H1 (cell line): ENCODE data around the gene GKAP1. TPM values are rescaled to one million over a fixed set of nuclear protein-coding genes. Genes with fewer than 3 reads are reported as not detected.

ENCODE experiments used
- CTCF ChIA-PET: fragments of 300-600 bp; sonication (Branson Sonifier 250); formaldehyde crosslinking; loops from one replicate; lab custom pipeline; 2021; ENCODE audit not compliant: partially characterized antibody; lab: Charles Lee
- POLR2A ChIA-PET: fragments of 300-600 bp; sonication (Branson Sonifier 250); formaldehyde crosslinking; loops from one replicate; lab custom pipeline; 2021; ENCODE audit warnings: inconsistent platforms; ENCODE audit not compliant: partially characterized antibody; lab: Charles Lee
- DNase-seq, 2 experiments: peaks; one replicate each; pipeline versions ENCODE4 v3.0.0 to v3.0.0-alpha.2; 2010 to 2022; ENCODE audit warnings: low spot score in 2 of 2, low read depth in 1 of 2, mixed read lengths in 1 of 2
- FAIRE-seq: peaks from 2 replicates; lab custom pipeline; 2011; peaks lifted over from hg19 to GRCh38; lab: Jason Lieb, UNC
- H2AFZ ChIP-seq: 2 replicates; pipeline ENCODE4 v1.8.1; 2012; ENCODE audit warnings: low read length, inconsistent platforms
- H2AK5ac ChIP-seq: 2 replicates; pipeline ENCODE4 v1.6.1; 2013; ENCODE audit warnings: low read depth, low read length
- H2BK120ac ChIP-seq: replicated peaks from 2 replicates; pipeline ENCODE3; 2013; ENCODE audit warnings: low read depth, low read length, inconsistent platforms
- H2BK12ac ChIP-seq: 2 replicates; pipeline ENCODE4 v1.6.1; 2013; ENCODE audit warnings: low read depth, low read length
- H2BK15ac ChIP-seq: 2 replicates; pipeline ENCODE4 v1.6.1; 2013; ENCODE audit warnings: low read length
- H2BK20ac ChIP-seq: 2 replicates; pipeline ENCODE4 v1.6.1; 2013; ENCODE audit warnings: low read length
- H2BK5ac ChIP-seq: 2 replicates; pipeline ENCODE4 v1.6.1; 2013; ENCODE audit warnings: low read depth, low read length
- H3K14ac ChIP-seq: 2 replicates; pipeline ENCODE4 v1.6.1; 2013; ENCODE audit warnings: inconsistent platforms; ENCODE audit not compliant: insufficient read length
- H3K18ac ChIP-seq: 2 replicates; pipeline ENCODE4 v1.6.1; 2013; ENCODE audit warnings: low read length; ENCODE audit errors: extremely low read depth
- H3K23ac ChIP-seq: 2 replicates; pipeline ENCODE4 v1.6.1; 2013; ENCODE audit warnings: inconsistent platforms; ENCODE audit not compliant: insufficient read length
- H3K23me2 ChIP-seq: 2 replicates; pipeline ENCODE4 v1.6.1; 2013; ENCODE audit warnings: low read depth, low read length
- H3K27ac ChIP-seq: 2 replicates; pipeline ENCODE4 v1.6.1; 2011; ENCODE audit warnings: low read depth, low read length, inconsistent platforms
- H3K27me3 ChIP-seq, 4 experiments: replicated peaks in 1 of 4; 1 replicate in 1 of 4; 2 replicates in 3 of 4; pipeline versions ENCODE4 v1.6.1 to v1.8.1; 2011 to 2013; ENCODE audit warnings: low read length in 3 of 4, mild to moderate bottlenecking in 3 of 4, inconsistent platforms in 2 of 4, mixed read lengths in 2 of 4, moderate library complexity in 1 of 4; ENCODE audit not compliant: control insufficient read depth in 3 of 4, insufficient read depth in 3 of 4; ENCODE audit errors: extremely low read depth in 1 of 4
- H3K36me3 ChIP-seq, 4 experiments: 2 replicates each; pipeline versions ENCODE4 v1.6.1 to v1.8.1; 2011 to 2013; ENCODE audit warnings: mild to moderate bottlenecking in 4 of 4, low read length in 3 of 4, moderate library complexity in 2 of 4, control low read depth in 1 of 4, inconsistent platforms in 1 of 4; ENCODE audit not compliant: insufficient read depth in 4 of 4, control insufficient read depth in 2 of 4
- H3K4ac ChIP-seq: replicated peaks from 2 replicates; pipeline ENCODE3; 2013; ENCODE audit warnings: low read length, low read depth, mixed read lengths, inconsistent platforms; ENCODE audit not compliant: insufficient read length
- H3K4me1 ChIP-seq, 4 experiments: replicated peaks in 1 of 4; 1 replicate in 1 of 4; 2 replicates in 3 of 4; pipeline versions ENCODE4 v1.6.1 to v1.8.1; 2011 to 2013; ENCODE audit warnings: low read length in 3 of 4, inconsistent platforms in 2 of 4, mixed read lengths in 1 of 4; ENCODE audit not compliant: insufficient read depth in 4 of 4, control insufficient read depth in 3 of 4
- H3K4me2 ChIP-seq, 2 experiments: 2 replicates each; pipeline versions ENCODE4 v1.6.1 to v1.8.1; 2011 to 2013; ENCODE audit warnings: low read depth in 2 of 2, low read length in 2 of 2, control low read depth in 1 of 2, inconsistent platforms in 1 of 2, mild to moderate bottlenecking in 1 of 2; ENCODE audit not compliant: insufficient read depth in 1 of 2
- H3K4me3 ChIP-seq, 4 experiments: fragments of 200-600, 300-600 bp in 1 of 4; sonication (generic), shearing (Covaris generic), sonication (Bioruptor Twin) in 1 of 4; 2 replicates each; pipeline versions ENCODE4 v1.5.1 to v1.8.1; 2011 to 2016; ENCODE audit warnings: low read length in 4 of 4, low read depth in 3 of 4, control low read depth in 2 of 4, inconsistent platforms in 2 of 4, mild to moderate bottlenecking in 2 of 4, mixed read lengths in 1 of 4, moderate library complexity in 1 of 4; ENCODE audit not compliant: insufficient read depth in 2 of 4; ENCODE audit errors: extremely low read depth in 1 of 4
- H3K56ac ChIP-seq: replicated peaks from 2 replicates; pipeline ENCODE3; 2013; ENCODE audit warnings: low read depth, mild to moderate bottlenecking, mixed read lengths, low read length, inconsistent platforms; ENCODE audit not compliant: insufficient read length
- H3K79me1 ChIP-seq: 2 replicates; pipeline ENCODE4 v1.6.1; 2013; ENCODE audit warnings: low read depth, low read length, control low read depth
- H3K79me2 ChIP-seq, 2 experiments: 2 replicates each; pipeline versions ENCODE4 v1.6.1 to v1.8.1; 2012 to 2013; ENCODE audit warnings: low read length in 2 of 2, mild to moderate bottlenecking in 2 of 2, inconsistent platforms in 1 of 2; ENCODE audit not compliant: insufficient read depth in 2 of 2, control insufficient read depth in 1 of 2
- H3K9ac ChIP-seq, 4 experiments: replicated peaks in 1 of 4; 1 replicate in 1 of 4; 2 replicates in 3 of 4; pipeline versions ENCODE4 v1.6.1 to v1.8.1; 2011 to 2013; ENCODE audit warnings: low read depth in 3 of 4, low read length in 3 of 4, control low read depth in 2 of 4, mild to moderate bottlenecking in 2 of 4, moderate library complexity in 2 of 4, inconsistent platforms in 1 of 4; ENCODE audit errors: extremely low read depth in 1 of 4
- H3K9me3 ChIP-seq, 2 experiments: 2 replicates each; pipeline versions ENCODE4 v1.6.1 to v1.8.1; 2012 to 2013; ENCODE audit warnings: mild to moderate bottlenecking in 2 of 2, moderate library complexity in 2 of 2, control low read depth in 1 of 2, inconsistent platforms in 1 of 2, low read depth in 1 of 2, low read length in 1 of 2, mixed read lengths in 1 of 2; ENCODE audit not compliant: insufficient read depth in 2 of 2
- H4K20me1 ChIP-seq, 2 experiments: replicated peaks in 1 of 2; 2 replicates each; pipeline versions ENCODE3 to v1.8.1; 2011 to 2013; ENCODE audit warnings: inconsistent platforms in 2 of 2, low read length in 2 of 2, mild to moderate bottlenecking in 1 of 2; ENCODE audit not compliant: insufficient read depth in 2 of 2, control insufficient read depth in 1 of 2
- H4K5ac ChIP-seq: 2 replicates; pipeline ENCODE4 v1.6.1; 2013; ENCODE audit warnings: low read length, low read depth, mixed read lengths, inconsistent platforms; ENCODE audit not compliant: insufficient read length
- H4K8ac ChIP-seq: 2 replicates; pipeline ENCODE4 v1.8.0; 2013; ENCODE audit warnings: mild to moderate bottlenecking, moderate library complexity, low read length, inconsistent platforms; ENCODE audit not compliant: insufficient read depth; ENCODE audit errors: extremely low read depth
- H4K91ac ChIP-seq: replicated peaks from 2 replicates; pipeline ENCODE3; 2013; ENCODE audit warnings: low read length, mixed read lengths, inconsistent platforms; ENCODE audit not compliant: insufficient read length
- POLR2A ChIP-seq, 2 experiments: IDR thresholded peaks; 1 replicate in 1 of 2; 2 replicates in 1 of 2; pipeline ENCODE4 v1.6.1; 2011; ENCODE audit warnings: low read depth in 2 of 2, low read length in 2 of 2, mild to moderate bottlenecking in 2 of 2; ENCODE audit errors: control extremely low read depth in 1 of 2
- RFX5 ChIP-seq: IDR thresholded peaks from 2 replicates; pipeline ENCODE4 v1.6.1; 2011; ENCODE audit warnings: low read depth, low read length, improper control_type of control experiment, borderline replicate concordance
- RNF2 ChIP-seq: fragments of 200-900, 300-1000 bp; sonication (generic); IDR thresholded peaks from 2 replicates; pipeline ENCODE4 v1.7.1; 2016; ENCODE audit warnings: borderline replicate concordance, low read depth, mild to moderate bottlenecking, antibody characterized with exemption, low read length; ENCODE audit not compliant: poor library complexity, severe bottlenecking; ENCODE audit errors: missing control alignments
- WGBS, 2 experiments: shearing (Covaris generic) in 1 of 2; methylation state at CpG; one replicate each; pipeline versions ENCODE4 v1.1.6 to v1.1.7; 2013 to 2015; ENCODE audit warnings: low lambda C conversion rate in 2 of 2, mixed read lengths in 2 of 2, inconsistent platforms in 1 of 2, low coverage in 1 of 2, missing lambda C conversion rate in 1 of 2; ENCODE audit not compliant: insufficient replicate concordance in 2 of 2, insufficient coverage in 1 of 2, insufficient read length in 1 of 2; ENCODE audit errors: extremely low coverage in 1 of 2, missing lambda C conversion rate in 1 of 2; 5-methylcytosine and 5-hydroxymethylcytosine counted together
- polyA plus RNA-seq, 7 experiments: library from polyadenylated mRNA; depleted of rRNA in 3 of 7; stranded (reverse) in 5 of 7; unstranded in 2 of 7; fragments of >200 nt in 5 of 7; fragments of 200-250 nt in 2 of 7; gene quantifications; 1 replicate in 5 of 7; 2 replicates in 1 of 7; 4 replicates in 1 of 7; pipeline versions ENCODE4 v1.2.1 to v1.2.3, GENCODE V29; 2011 to 2013; ENCODE audit warnings: missing spikeins in 2 of 7, mixed read lengths in 2 of 7
- total RNA-seq: library from RNA; stranded (reverse); fragmentation: NEBNext Ultra II Directional; extraction: Animal tissue kit (Norgen Biotek cat#: 25700); gene quantifications from 2 replicates; pipeline ENCODE4 v1.2.1, GENCODE V29; 2021

Gene GKAP1
- total and polyA plus RNA-seq, 2 of the 8 experiments (the other 6 are each of a cell fraction or from before 2014, with no cell fraction given) = 0.97 to 5.3 TPM

GRCh38 chr9:83701769-83702168 lies 115.8 kb downstream of the GKAP1 start:
- no peak for FAIRE-seq
- Histone ChIP-seq H2AFZ (no peak overlapping the region), H3K4me2 (0 out of 4 replicates have a peak overlapping the region, but pooled peaks of 1 of the 2 experiments have one; percentile 12)

More at GRCh38 chr9:83701769-83702168, 115.8 kb downstream of the GKAP1 start:
- H4K8ac ChIP-seq = no peak overlapping the region
- no peaks in the 10 kb centered on the region for H3K79me1 ChIP-seq
- no peak for TF ChIP-seq RFX5
- TF ChIP-seq RNF2 = no peak
- TF ChIP-seq POLR2A (IDR thresholded peaks at IDR 0.05; ENCODE audit: control extremely low read depth in 1 of 2, low read depth in 2 of 2, low read length in 2 of 2) = no peak
- no peaks in the 10 kb centered on the region for H3K27me3 ChIP-seq
- H2BK15ac ChIP-seq = no peak overlapping the region
- H2BK12ac ChIP-seq = no peak overlapping the region
- peaks cover 5 to 11% of the 10 kb centered on the region in 2 experiments for H4K20me1 ChIP-seq
- no peak overlapping the region; the same call in 1 of the 2 replicates for H2AK5ac ChIP-seq
- no peak overlapping the region for H3K56ac ChIP-seq
- no peak overlapping the region for H3K4ac ChIP-seq
- no peak overlapping the region for H2BK120ac ChIP-seq
- no peak overlapping the region for H4K5ac ChIP-seq
- no peak overlapping the region for H3K9ac ChIP-seq
- H3K36me3 ChIP-seq = no peaks in the 10 kb centered on the region; a peak in 1 of 8 replicates
- no peak overlapping the region for H2BK20ac ChIP-seq
- peaks cover 52 to 100% of the 10 kb centered on the region in 2 experiments for H3K79me2 ChIP-seq
- H2BK5ac ChIP-seq = no peak overlapping the region
- H3K4me3 ChIP-seq = no peak overlapping the region
- H3K4me1 ChIP-seq = peaks cover 0 to 2% (median 0%) of the 10 kb centered on the region in 4 experiments; a peak in 1 of 7 replicates
- no peak overlapping the region for H3K23ac ChIP-seq
- peaks cover 0 to 2% of the 10 kb centered on the region in 2 experiments; a peak in 1 of 4 replicates for H3K9me3 ChIP-seq
- H3K18ac ChIP-seq = no peak overlapping the region
- DNase-seq = no peak
- H4K91ac ChIP-seq = no peak overlapping the region
- H3K14ac ChIP-seq = no peak overlapping the region
- H3K23me2 ChIP-seq = no peaks in the 10 kb centered on the region
- 80% methylated on average over 6 of the region's 6 CpGs; no CpG with 5 or more reads in 1 of the 2 experiments for WGBS, 2 experiments
- CTCF ChIA-PET = interaction anchor here (1.1 kb wide), 1 partner anchor 10 kb away, joined by 4 read pairs; no protein-coding TSS in a partner anchor
- H3K27ac ChIP-seq = no peak overlapping the region
- POLR2A ChIA-PET = interaction anchor here (1.4 kb wide), 1 partner anchor 10 kb away, joined by 3 read pairs; no protein-coding TSS in a partner anchor
